ENCODE results near the gene SLC7A4. TPM values are rescaled to one million over a fixed set of nuclear protein-coding genes. Genes with fewer than 3 reads are reported as not detected.
A peak's percentile ranks its signal among the peaks of the same experiment; 100 is the strongest.

SLC7A4 gene
- total RNA-seq, 1 donor from 2014 or later, result 0.93 TPM

DNA sequence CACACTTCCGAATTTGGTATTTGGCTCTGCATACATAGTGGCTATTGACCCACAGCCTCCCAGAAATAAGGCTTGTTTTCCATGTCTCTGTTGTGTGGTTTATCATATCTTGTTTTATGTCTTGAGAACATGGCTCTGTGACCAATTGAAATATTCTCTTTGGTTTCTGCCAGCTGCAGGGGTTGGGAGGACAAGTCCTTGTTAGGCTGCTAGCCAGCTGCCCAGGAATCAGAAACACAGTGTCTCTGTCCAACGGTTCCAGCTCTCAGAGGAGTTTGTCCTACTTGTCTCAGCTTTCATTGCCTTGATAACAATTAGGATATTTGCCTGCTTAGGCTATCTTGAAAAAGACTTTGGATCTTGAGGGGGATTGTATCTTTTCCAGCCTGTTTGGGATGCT lies 6.0 kb upstream of the SLC7A4 start:
- FAIRE-seq (no peak), DNase-seq (ENCODE audit: low read depth) (peak; percentile 26)
- no peaks in the 10 kb centered on the region for H3K9me3 ChIP-seq (ENCODE audit: insufficient read depth, low read depth, low read length)
- peaks cover 9% of the 10 kb centered on the region for H3K27me3 Mint-ChIP-seq (ENCODE audit: low read depth, unreplicated experiment)
- no peak overlapping the region for H3K4me2 ChIP-seq (ENCODE audit: low read length)
- peaks cover 19% of the 10 kb centered on the region for H3K4me1 ChIP-seq (ENCODE audit: insufficient read depth, low read length)
- no peaks in the 10 kb centered on the region for H3K79me2 ChIP-seq (ENCODE audit: insufficient read depth, low read length)
- no peaks in the 10 kb centered on the region for H3K27me3 ChIP-seq (ENCODE audit: insufficient read depth, low read length)
- TF ChIP-seq EZH2 (IDR thresholded peaks at IDR 0.05; ENCODE audit: insufficient read depth, low read length), result no peak
- TF ChIP-seq, protein P1, sequence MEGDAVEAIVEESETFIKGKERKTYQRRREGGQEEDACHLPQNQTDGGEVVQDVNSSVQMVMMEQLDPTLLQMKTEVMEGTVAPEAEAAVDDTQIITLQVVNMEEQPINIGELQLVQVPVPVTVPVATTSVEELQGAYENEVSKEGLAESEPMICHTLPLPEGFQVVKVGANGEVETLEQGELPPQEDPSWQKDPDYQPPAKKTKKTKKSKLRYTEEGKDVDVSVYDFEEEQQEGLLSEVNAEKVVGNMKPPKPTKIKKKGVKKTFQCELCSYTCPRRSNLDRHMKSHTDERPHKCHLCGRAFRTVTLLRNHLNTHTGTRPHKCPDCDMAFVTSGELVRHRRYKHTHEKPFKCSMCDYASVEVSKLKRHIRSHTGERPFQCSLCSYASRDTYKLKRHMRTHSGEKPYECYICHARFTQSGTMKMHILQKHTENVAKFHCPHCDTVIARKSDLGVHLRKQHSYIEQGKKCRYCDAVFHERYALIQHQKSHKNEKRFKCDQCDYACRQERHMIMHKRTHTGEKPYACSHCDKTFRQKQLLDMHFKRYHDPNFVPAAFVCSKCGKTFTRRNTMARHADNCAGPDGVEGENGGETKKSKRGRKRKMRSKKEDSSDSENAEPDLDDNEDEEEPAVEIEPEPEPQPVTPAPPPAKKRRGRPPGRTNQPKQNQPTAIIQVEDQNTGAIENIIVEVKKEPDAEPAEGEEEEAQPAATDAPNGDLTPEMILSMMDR (IDR thresholded peaks at IDR 0.05; ENCODE audit: insufficient read depth, low read depth, low read length), result no peak
- H3K4me3 ChIP-seq (ENCODE audit: insufficient read depth, low read depth, low read length), result no peak overlapping the region
- H3K36me3 Mint-ChIP-seq (ENCODE audit: low read depth, unreplicated experiment), result peaks cover 1% of the 10 kb centered on the region
- H3K36me3 ChIP-seq (ENCODE audit: insufficient read depth, low read length), result no peaks in the 10 kb centered on the region
- H4K20me1 ChIP-seq (ENCODE audit: insufficient read depth, low read length), result no peaks in the 10 kb centered on the region
- H3K4me3 Mint-ChIP-seq (ENCODE audit: unreplicated experiment), result no peak overlapping the region
- no peak overlapping the region for H3K9ac ChIP-seq (ENCODE audit: low read length)
- peak overlapping the region; percentile 44 for H3K27ac ChIP-seq (ENCODE audit: low read depth, low read length)
- no peaks in the 10 kb centered on the region for H3K9me3 Mint-ChIP-seq (ENCODE audit: unreplicated experiment)
- peak overlapping the region; percentile 94 for H3K27ac Mint-ChIP-seq (ENCODE audit: unreplicated experiment)
- peaks cover 27% of the 10 kb centered on the region for H3K4me1 Mint-ChIP-seq (ENCODE audit: low read depth, unreplicated experiment)
- H2AFZ ChIP-seq (ENCODE audit: low read depth, low read length), result no peak overlapping the region

DNA sequence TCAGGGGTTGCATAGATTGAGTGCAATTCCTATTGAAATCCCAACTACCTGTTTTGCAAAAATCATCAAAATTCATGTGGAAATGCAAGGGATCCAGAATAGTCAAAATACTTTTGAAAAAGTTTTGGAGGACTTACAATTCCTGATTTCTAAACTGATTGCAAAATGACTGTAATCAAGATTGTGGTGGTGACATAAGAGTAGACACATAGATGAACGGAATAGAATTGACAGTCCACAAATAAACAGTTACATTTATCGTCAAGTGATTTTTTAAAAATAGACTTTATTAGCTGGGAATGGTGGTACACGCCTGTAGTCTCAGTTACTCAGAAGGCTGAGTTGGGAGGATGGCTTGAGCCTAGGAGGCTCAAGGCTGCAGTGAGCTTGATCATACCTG lies 2.6 kb upstream of the SLC7A4 start:
- DNase-seq (ENCODE audit: low read depth), result no peak
- Histone ChIP-seq H4K20me1 (ENCODE audit: insufficient read depth, low read length) (no peaks in the 10 kb centered on the region), H3K79me2 (ENCODE audit: insufficient read depth, low read length) (no peaks in the 10 kb centered on the region), H3K9me3 (ENCODE audit: insufficient read depth, low read depth, low read length) (no peaks in the 10 kb centered on the region), H3K27ac (ENCODE audit: low read depth, low read length) (no peak overlapping the region), H3K9ac (ENCODE audit: low read length) (no peak overlapping the region), H3K4me1 (ENCODE audit: insufficient read depth, low read length) (peaks cover 10% of the 10 kb centered on the region), H3K27me3 (ENCODE audit: insufficient read depth, low read length) (peaks cover 15% of the 10 kb centered on the region), H2AFZ (ENCODE audit: low read depth, low read length) (no peak overlapping the region), H3K36me3 (ENCODE audit: insufficient read depth, low read length) (no peaks in the 10 kb centered on the region), H3K4me2 (ENCODE audit: low read length) (no peak overlapping the region), H3K4me3 (ENCODE audit: insufficient read depth, low read depth, low read length) (no peak overlapping the region)
- Mint-ChIP-seq H3K4me1 (ENCODE audit: low read depth, unreplicated experiment) (peaks cover 16% of the 10 kb centered on the region), H3K27me3 (ENCODE audit: low read depth, unreplicated experiment) (peaks cover 19% of the 10 kb centered on the region), H3K4me3 (ENCODE audit: unreplicated experiment) (no peak overlapping the region), H3K9me3 (ENCODE audit: unreplicated experiment) (no peaks in the 10 kb centered on the region), H3K27ac (ENCODE audit: unreplicated experiment) (no peak overlapping the region), H3K36me3 (ENCODE audit: low read depth, unreplicated experiment) (no peaks in the 10 kb centered on the region)
- TF ChIP-seq, protein P1 (IDR thresholded peaks at IDR 0.05; ENCODE audit: insufficient read depth, low read depth, low read length), result no peak
- no peak for TF ChIP-seq EZH2 (IDR thresholded peaks at IDR 0.05; ENCODE audit: insufficient read depth, low read length)
- no peak for FAIRE-seq

DNA sequence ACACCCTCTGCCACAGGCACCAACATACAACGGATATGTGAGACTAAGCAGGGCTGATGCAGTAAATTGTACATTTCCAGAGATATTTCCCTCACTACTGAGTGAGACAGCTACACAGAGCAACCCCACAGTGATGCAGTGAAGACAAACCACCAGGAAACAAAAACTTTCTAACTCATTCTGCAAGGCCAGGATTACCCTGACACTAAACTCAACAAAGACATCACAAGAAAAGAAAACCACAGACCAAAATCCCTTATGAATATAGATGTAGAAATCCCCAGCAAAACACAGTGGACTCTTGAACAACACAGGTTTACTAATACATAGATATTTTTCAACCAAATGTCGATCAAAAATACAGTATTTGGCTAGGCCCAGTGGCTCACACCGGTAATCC lies 1.5 kb upstream of the SLC7A4 start:
- H3K27me3 Mint-ChIP-seq (ENCODE audit: low read depth, unreplicated experiment), result peaks cover 29% of the 10 kb centered on the region
- H3K9ac ChIP-seq (ENCODE audit: low read length), result no peak overlapping the region
- peaks cover 9% of the 10 kb centered on the region for H3K4me1 ChIP-seq (ENCODE audit: insufficient read depth, low read length)
- FAIRE-seq (no peak), DNase-seq (ENCODE audit: low read depth) (no peak)
- H3K4me3 ChIP-seq (ENCODE audit: insufficient read depth, low read depth, low read length), result no peak overlapping the region
- no peaks in the 10 kb centered on the region for H3K9me3 ChIP-seq (ENCODE audit: insufficient read depth, low read depth, low read length)
- H4K20me1 ChIP-seq (ENCODE audit: insufficient read depth, low read length), result no peaks in the 10 kb centered on the region
- H3K4me1 Mint-ChIP-seq (ENCODE audit: low read depth, unreplicated experiment), result peaks cover 13% of the 10 kb centered on the region
- TF ChIP-seq, protein P1 (IDR thresholded peaks at IDR 0.05; ENCODE audit: insufficient read depth, low read depth, low read length), result no peak
- TF ChIP-seq EZH2 (IDR thresholded peaks at IDR 0.05; ENCODE audit: insufficient read depth, low read length), result no peak
- no peak overlapping the region for H2AFZ ChIP-seq (ENCODE audit: low read depth, low read length)
- H3K4me3 Mint-ChIP-seq (ENCODE audit: unreplicated experiment), result no peak overlapping the region
- no peak overlapping the region for H3K27ac Mint-ChIP-seq (ENCODE audit: unreplicated experiment)
- no peaks in the 10 kb centered on the region for H3K36me3 Mint-ChIP-seq (ENCODE audit: low read depth, unreplicated experiment)
- H3K79me2 ChIP-seq (ENCODE audit: insufficient read depth, low read length), result no peaks in the 10 kb centered on the region
- peaks cover 15% of the 10 kb centered on the region for H3K27me3 ChIP-seq (ENCODE audit: insufficient read depth, low read length)
- H3K9me3 Mint-ChIP-seq (ENCODE audit: unreplicated experiment), result no peaks in the 10 kb centered on the region
- H3K27ac ChIP-seq (ENCODE audit: low read depth, low read length), result no peak overlapping the region
- no peaks in the 10 kb centered on the region for H3K36me3 ChIP-seq (ENCODE audit: insufficient read depth, low read length)
- no peak overlapping the region for H3K4me2 ChIP-seq (ENCODE audit: low read length)

Measured in astrocyte (in vitro differentiated cells and primary cell).